Ishikawa (cell line): ENCODE results near the gene YTHDF1.

Experiments used
- CEBPB ChIP-seq: IDR thresholded peaks from 2 replicates; pipeline ENCODE4 v1.6.1; 2012
- CREB1 ChIP-seq: IDR thresholded peaks from 2 replicates; pipeline ENCODE4 v1.6.1; 2012; ENCODE audit warnings: low read depth
- EGR1 ChIP-seq: IDR thresholded peaks from 2 replicates; pipeline ENCODE4 v1.6.1; 2012
- EP300 ChIP-seq: IDR thresholded peaks from 2 replicates; pipeline ENCODE4 v1.6.1; 2012; ENCODE audit warnings: borderline replicate concordance
- FOXM1 ChIP-seq: IDR thresholded peaks from 2 replicates; pipeline ENCODE4 v1.6.1; 2012; ENCODE audit warnings: low read depth, borderline replicate concordance
- MAX ChIP-seq: IDR thresholded peaks from 2 replicates; pipeline ENCODE4 v1.6.1; 2012
- NFIC ChIP-seq: IDR thresholded peaks from 2 replicates; pipeline ENCODE4 v1.6.1; 2012
- RAD21 ChIP-seq: IDR thresholded peaks from 2 replicates; pipeline ENCODE4 v1.6.1; 2012; ENCODE audit warnings: low read depth
- REST ChIP-seq: IDR thresholded peaks from 2 replicates; pipeline ENCODE4 v1.6.1; 2012; ENCODE audit warnings: low read depth, mild to moderate bottlenecking
- TAF1 ChIP-seq: IDR thresholded peaks from 2 replicates; pipeline ENCODE4 v1.6.1; 2012; ENCODE audit warnings: low read depth, mild to moderate bottlenecking
- TCF12 ChIP-seq: IDR thresholded peaks from 2 replicates; pipeline ENCODE4 v1.6.1; 2012; ENCODE audit warnings: low read depth
- TEAD4 ChIP-seq: IDR thresholded peaks from 2 replicates; pipeline ENCODE4 v1.6.1; 2012
- USF1 ChIP-seq: IDR thresholded peaks from 2 replicates; pipeline ENCODE4 v1.6.1; 2012
- YY1 ChIP-seq: IDR thresholded peaks from 2 replicates; pipeline ENCODE4 v1.6.1; 2012; ENCODE audit warnings: low read depth
- ZBTB7A ChIP-seq: IDR thresholded peaks from 2 replicates; pipeline ENCODE4 v1.6.1; 2012; ENCODE audit warnings: low read depth

YTHDF1 gene

GRCh38 chr20:63190828-63191227, 25.1 kb downstream of the YTHDF1 start:
- TF ChIP-seq TCF12, result no peak
- no peak for TF ChIP-seq TAF1
- no peak for TF ChIP-seq USF1
- TF ChIP-seq RAD21, result no peak
- no peak for TF ChIP-seq CREB1
- no peak for TF ChIP-seq MAX
- TF ChIP-seq ZBTB7A, result no peak
- no peak for TF ChIP-seq FOXM1
- TF ChIP-seq EGR1, result no peak
- no peak for TF ChIP-seq EP300
- no peak for TF ChIP-seq TEAD4
- TF ChIP-seq CEBPB, result no peak
- TF ChIP-seq NFIC, result no peak
- TF ChIP-seq YY1, result no peak

- TF ChIP-seq CREB1 (no peak), MAX (no peak), ZBTB7A (no peak), TCF12 (no peak), USF1 (no peak), REST (no peak), YY1 (no peak), TAF1 (no peak), EGR1 (no peak)
These were observed 25.9 kb downstream of the YTHDF1 start for GRCh38 chr20:63189846-63190559.

GRCh38 chr20:63189322-63189642, 26.6 kb downstream of the YTHDF1 start:
- TF ChIP-seq EP300, result no peak
- no peak for TF ChIP-seq YY1
- no peak for TF ChIP-seq ZBTB7A
- no peak for TF ChIP-seq FOXM1
- no peak for TF ChIP-seq MAX
- no peak for TF ChIP-seq USF1
- TF ChIP-seq NFIC, result no peak
- no peak for TF ChIP-seq TAF1
- no peak for TF ChIP-seq CREB1
- TF ChIP-seq EGR1, result no peak
- TF ChIP-seq TCF12, result no peak
- TF ChIP-seq REST, result no peak
- TF ChIP-seq RAD21, result no peak
- no peak for TF ChIP-seq TEAD4
- TF ChIP-seq CEBPB, result no peak

GRCh38 chr20:63188641-63189321, 27.1 kb downstream of the YTHDF1 start:
- no peak for TF ChIP-seq CEBPB
- no peak for TF ChIP-seq REST
- TF ChIP-seq CREB1, result no peak
- TF ChIP-seq NFIC, result no peak
- TF ChIP-seq TCF12, result no peak
- no peak for TF ChIP-seq EP300
- no peak for TF ChIP-seq TEAD4
- no peak for TF ChIP-seq YY1
- no peak for TF ChIP-seq EGR1
- TF ChIP-seq FOXM1, result no peak
- no peak for TF ChIP-seq MAX
- TF ChIP-seq TAF1, result no peak
- no peak for TF ChIP-seq ZBTB7A
- TF ChIP-seq RAD21, result no peak
